WTC11 (cell line): ENCODE results near the gene MAST4. TPM values are rescaled to one million over a fixed set of nuclear protein-coding genes. Genes with fewer than 3 reads are reported as not detected.

Experiments
- ATAC-seq: fragments of 200-7000 bp; cut with Tn5 transposase; 2 replicates; pipeline ENCODE4 v1.10.0; 2021; ENCODE audit warnings: mild to moderate bottlenecking, moderate library complexity
- CTCF ChIA-PET: fragments of 300-600 bp; sonication (Branson Sonifier 250); formaldehyde crosslinking; loops from one replicate; lab custom pipeline; 2021; ENCODE audit warnings: antibody characterized with exemption; lab: Charles Lee
- POLR2A ChIA-PET: fragments of 350-600 bp; sonication (Branson Sonifier 250); formaldehyde crosslinking; loops from one replicate; lab custom pipeline; 2021; ENCODE audit warnings: antibody characterized with exemption; lab: Charles Lee
- DNase-seq: peaks from one replicate; pipeline ENCODE4 v3.0.0; 2021; ENCODE audit warnings: low spot score
- H3K27ac Mint-ChIP-seq: 2 replicates; pipeline ENCODE4 v1.8.0; 2021; ENCODE audit warnings: mixed read lengths
- H3K27me3 Mint-ChIP-seq: 2 replicates; pipeline ENCODE4 v1.8.0; 2021; ENCODE audit warnings: low read depth, mild to moderate bottlenecking, moderate library complexity, mixed read lengths
- H3K36me3 Mint-ChIP-seq: 2 replicates; pipeline ENCODE4 v1.8.0; 2021; ENCODE audit warnings: mixed read lengths
- H3K4me1 Mint-ChIP-seq: 2 replicates; pipeline ENCODE4 v1.8.0; 2022; ENCODE audit warnings: mixed read lengths
- H3K4me3 Mint-ChIP-seq: 2 replicates; pipeline ENCODE4 v1.8.0; 2021; ENCODE audit warnings: mild to moderate bottlenecking, moderate library complexity, mixed read lengths
- H3K9me3 Mint-ChIP-seq: 2 replicates; pipeline ENCODE4 v1.8.0; 2021; ENCODE audit warnings: mixed read lengths
- ATF2 ChIP-seq: sonication (generic); formaldehyde crosslinking; IDR thresholded peaks from 2 replicates; pipeline ENCODE4 v1.8.1; 2022; ENCODE audit warnings: low read depth, missing genetic modification reagents, borderline replicate concordance
- ATF6 ChIP-seq: sonication (generic); formaldehyde crosslinking; IDR thresholded peaks from 2 replicates; pipeline ENCODE4 v1.8.1; 2023; ENCODE audit warnings: mild to moderate bottlenecking, missing genetic modification reagents
- CBFB ChIP-seq: sonication (generic); formaldehyde crosslinking; IDR thresholded peaks from 2 replicates; pipeline ENCODE4 v1.8.1; 2022; ENCODE audit warnings: mild to moderate bottlenecking, low read depth, missing genetic modification reagents
- CDX4 ChIP-seq: fragments of 250-450 bp; sonication (Bioruptor Pico); IDR thresholded peaks from 2 replicates; pipeline ENCODE4 v1.9.0; 2021; ENCODE audit warnings: moderate library complexity, mild to moderate bottlenecking, inconsistent platforms, borderline replicate concordance
- CREB1 ChIP-seq: sonication (generic); formaldehyde crosslinking; IDR thresholded peaks from 2 replicates; pipeline ENCODE4 v1.8.0; 2023; ENCODE audit warnings: mild to moderate bottlenecking, missing genetic modification reagents
- ETV6 ChIP-seq: sonication (generic); formaldehyde crosslinking; IDR thresholded peaks from 2 replicates; pipeline ENCODE4 v1.8.1; 2022; ENCODE audit warnings: mild to moderate bottlenecking, missing genetic modification reagents
- FOXJ3 ChIP-seq: sonication (generic); formaldehyde crosslinking; IDR thresholded peaks from 2 replicates; pipeline ENCODE4 v1.9.0; 2021; ENCODE audit warnings: missing genetic modification reagents, mild to moderate bottlenecking, borderline replicate concordance
- FOXK1 ChIP-seq: sonication (generic); formaldehyde crosslinking; IDR thresholded peaks from 2 replicates; pipeline ENCODE4 v1.8.0; 2022; ENCODE audit warnings: mild to moderate bottlenecking, moderate library complexity, missing genetic modification reagents
- FOXP4 ChIP-seq: sonication (generic); formaldehyde crosslinking; IDR thresholded peaks from 2 replicates; pipeline ENCODE4 v1.8.0; 2022; ENCODE audit warnings: mild to moderate bottlenecking, missing genetic modification reagents
- IRF1 ChIP-seq: sonication (generic); formaldehyde crosslinking; IDR thresholded peaks from 2 replicates; pipeline ENCODE4 v1.8.0; 2023; ENCODE audit warnings: missing genetic modification reagents
- IRF2 ChIP-seq: sonication (generic); formaldehyde crosslinking; IDR thresholded peaks from 2 replicates; pipeline ENCODE4 v1.8.0; 2022; ENCODE audit warnings: low read depth, missing genetic modification reagents, borderline replicate concordance
- KAT7 ChIP-seq: sonication (generic); formaldehyde crosslinking; IDR thresholded peaks from 2 replicates; pipeline ENCODE4 v1.8.1; 2023; ENCODE audit warnings: missing genetic modification reagents, mild to moderate bottlenecking, borderline replicate concordance
- NR1H2 ChIP-seq: sonication (generic); formaldehyde crosslinking; IDR thresholded peaks from 2 replicates; pipeline ENCODE4 v1.9.0; 2021; ENCODE audit warnings: mild to moderate bottlenecking, moderate library complexity, missing genetic modification reagents
- RORB ChIP-seq: fragments of 250-450 bp; sonication (Bioruptor Pico); IDR thresholded peaks from 2 replicates; pipeline ENCODE4 v1.9.0; 2021; ENCODE audit warnings: mild to moderate bottlenecking
- SMAD3 ChIP-seq: sonication (generic); formaldehyde crosslinking; IDR thresholded peaks from 2 replicates; pipeline ENCODE4 v1.8.0; 2022; ENCODE audit warnings: missing genetic modification reagents, mild to moderate bottlenecking, borderline replicate concordance
- TEAD1 ChIP-seq: sonication (generic); formaldehyde crosslinking; IDR thresholded peaks from 2 replicates; pipeline ENCODE4 v1.8.0; 2022; ENCODE audit warnings: mild to moderate bottlenecking, missing genetic modification reagents
- ZNF121 ChIP-seq: sonication (generic); formaldehyde crosslinking; IDR thresholded peaks from 2 replicates; pipeline ENCODE4 v1.8.0; 2023; ENCODE audit warnings: missing genetic modification reagents
- total RNA-seq: library from RNA; stranded (reverse); gene quantifications from 3 replicates; pipeline ENCODE4 v1.2.3, GENCODE V29; 2021
- TF ChIP-seq, protein P1 (sequence below): sonication (generic); formaldehyde crosslinking; IDR thresholded peaks from 2 replicates; pipeline ENCODE4 v1.8.1; 2023; ENCODE audit warnings: mild to moderate bottlenecking, missing genetic modification reagents, borderline replicate concordance
- TF ChIP-seq, protein P2 (sequence below): sonication (generic); formaldehyde crosslinking; IDR thresholded peaks from 2 replicates; pipeline ENCODE4 v1.8.1; 2022; ENCODE audit warnings: mild to moderate bottlenecking, moderate library complexity, missing genetic modification reagents
- TF ChIP-seq, protein P3 (sequence below): sonication (generic); formaldehyde crosslinking; IDR thresholded peaks from 2 replicates; pipeline ENCODE4 v1.8.1; 2023; ENCODE audit warnings: mild to moderate bottlenecking, missing genetic modification reagents

The MAST4 gene
- total RNA-seq, 1 experiment from 2014 or later: 8.0 TPM

GRCh38 chr5:66829826-66830225 lies 233.6 kb downstream of the MAST4 start:
- Mint-ChIP-seq H3K36me3 (no peaks in the 10 kb centered on the region), H3K27ac (peak overlapping the region; percentile 79), H3K27me3 (peaks cover 4% of the 10 kb centered on the region), H3K4me1 (peaks cover 50% of the 10 kb centered on the region), H3K9me3 (no peaks in the 10 kb centered on the region), H3K4me3 (no peak overlapping the region; the same call in 1 of the 2 replicates)
- CTCF ChIA-PET: interaction anchor here (1.3 kb wide), 1 partner anchor 11 kb away, joined by 3 read pairs; no protein-coding TSS in a partner anchor
- ATAC-seq (no peak), DNase-seq (no peak)
- POLR2A ChIA-PET: no interaction called here
- no peak for TF ChIP-seq IRF2 (CRISPR knock-in tag)
- no peak for TF ChIP-seq CREB1
- no peak for TF ChIP-seq IRF1 (CRISPR knock-in tag)
- TF ChIP-seq, protein P1, sequence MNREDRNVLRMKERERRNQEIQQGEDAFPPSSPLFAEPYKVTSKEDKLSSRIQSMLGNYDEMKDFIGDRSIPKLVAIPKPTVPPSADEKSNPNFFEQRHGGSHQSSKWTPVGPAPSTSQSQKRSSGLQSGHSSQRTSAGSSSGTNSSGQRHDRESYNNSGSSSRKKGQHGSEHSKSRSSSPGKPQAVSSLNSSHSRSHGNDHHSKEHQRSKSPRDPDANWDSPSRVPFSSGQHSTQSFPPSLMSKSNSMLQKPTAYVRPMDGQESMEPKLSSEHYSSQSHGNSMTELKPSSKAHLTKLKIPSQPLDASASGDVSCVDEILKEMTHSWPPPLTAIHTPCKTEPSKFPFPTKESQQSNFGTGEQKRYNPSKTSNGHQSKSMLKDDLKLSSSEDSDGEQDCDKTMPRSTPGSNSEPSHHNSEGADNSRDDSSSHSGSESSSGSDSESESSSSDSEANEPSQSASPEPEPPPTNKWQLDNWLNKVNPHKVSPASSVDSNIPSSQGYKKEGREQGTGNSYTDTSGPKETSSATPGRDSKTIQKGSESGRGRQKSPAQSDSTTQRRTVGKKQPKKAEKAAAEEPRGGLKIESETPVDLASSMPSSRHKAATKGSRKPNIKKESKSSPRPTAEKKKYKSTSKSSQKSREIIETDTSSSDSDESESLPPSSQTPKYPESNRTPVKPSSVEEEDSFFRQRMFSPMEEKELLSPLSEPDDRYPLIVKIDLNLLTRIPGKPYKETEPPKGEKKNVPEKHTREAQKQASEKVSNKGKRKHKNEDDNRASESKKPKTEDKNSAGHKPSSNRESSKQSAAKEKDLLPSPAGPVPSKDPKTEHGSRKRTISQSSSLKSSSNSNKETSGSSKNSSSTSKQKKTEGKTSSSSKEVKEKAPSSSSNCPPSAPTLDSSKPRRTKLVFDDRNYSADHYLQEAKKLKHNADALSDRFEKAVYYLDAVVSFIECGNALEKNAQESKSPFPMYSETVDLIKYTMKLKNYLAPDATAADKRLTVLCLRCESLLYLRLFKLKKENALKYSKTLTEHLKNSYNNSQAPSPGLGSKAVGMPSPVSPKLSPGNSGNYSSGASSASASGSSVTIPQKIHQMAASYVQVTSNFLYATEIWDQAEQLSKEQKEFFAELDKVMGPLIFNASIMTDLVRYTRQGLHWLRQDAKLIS (CRISPR knock-in tag): no peak
- no peak for TF ChIP-seq SMAD3 (CRISPR knock-in tag)
- TF ChIP-seq ZNF121 (CRISPR knock-in tag): no peak
- TF ChIP-seq FOXK1: no peak
- TF ChIP-seq, protein P2, sequence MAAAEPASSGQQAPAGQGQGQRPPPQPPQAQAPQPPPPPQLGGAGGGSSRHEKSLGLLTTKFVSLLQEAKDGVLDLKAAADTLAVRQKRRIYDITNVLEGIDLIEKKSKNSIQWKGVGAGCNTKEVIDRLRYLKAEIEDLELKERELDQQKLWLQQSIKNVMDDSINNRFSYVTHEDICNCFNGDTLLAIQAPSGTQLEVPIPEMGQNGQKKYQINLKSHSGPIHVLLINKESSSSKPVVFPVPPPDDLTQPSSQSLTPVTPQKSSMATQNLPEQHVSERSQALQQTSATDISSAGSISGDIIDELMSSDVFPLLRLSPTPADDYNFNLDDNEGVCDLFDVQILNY (CRISPR knock-in tag): no peak
- no peak for TF ChIP-seq TEAD1 (CRISPR knock-in tag)
- TF ChIP-seq ATF6: no peak
- TF ChIP-seq FOXJ3 (CRISPR knock-in tag): no peak
- no peak for TF ChIP-seq ATF2 (CRISPR knock-in tag)
- TF ChIP-seq CDX4 (CRISPR knock-in tag): no peak
- TF ChIP-seq, protein P3, sequence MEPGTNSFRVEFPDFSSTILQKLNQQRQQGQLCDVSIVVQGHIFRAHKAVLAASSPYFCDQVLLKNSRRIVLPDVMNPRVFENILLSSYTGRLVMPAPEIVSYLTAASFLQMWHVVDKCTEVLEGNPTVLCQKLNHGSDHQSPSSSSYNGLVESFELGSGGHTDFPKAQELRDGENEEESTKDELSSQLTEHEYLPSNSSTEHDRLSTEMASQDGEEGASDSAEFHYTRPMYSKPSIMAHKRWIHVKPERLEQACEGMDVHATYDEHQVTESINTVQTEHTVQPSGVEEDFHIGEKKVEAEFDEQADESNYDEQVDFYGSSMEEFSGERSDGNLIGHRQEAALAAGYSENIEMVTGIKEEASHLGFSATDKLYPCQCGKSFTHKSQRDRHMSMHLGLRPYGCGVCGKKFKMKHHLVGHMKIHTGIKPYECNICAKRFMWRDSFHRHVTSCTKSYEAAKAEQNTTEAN (CRISPR knock-in tag): no peak
- no peak for TF ChIP-seq CBFB (CRISPR knock-in tag)
- TF ChIP-seq FOXP4 (CRISPR knock-in tag): no peak
- TF ChIP-seq NR1H2 (CRISPR knock-in tag): no peak
- no peak for TF ChIP-seq ETV6 (CRISPR knock-in tag)
- no peak for TF ChIP-seq RORB (CRISPR knock-in tag)
- no peak for TF ChIP-seq KAT7 (CRISPR knock-in tag)
